ENCODE results near the gene CCSER2. TPM values are rescaled to one million over a fixed set of nuclear protein-coding genes. Genes with fewer than 3 reads are reported as not detected.
A peak's percentile ranks its signal among the peaks of the same experiment; 100 is the strongest.
"Not testable (repeated sequence)": the region's sequence is repeated elsewhere in the genome, so short reads cannot be mapped to it uniquely, and the experiment has no call there.

The CCSER2 gene
- total RNA-seq, 1 donor from 2014 or later = 75.4 TPM

DNA sequence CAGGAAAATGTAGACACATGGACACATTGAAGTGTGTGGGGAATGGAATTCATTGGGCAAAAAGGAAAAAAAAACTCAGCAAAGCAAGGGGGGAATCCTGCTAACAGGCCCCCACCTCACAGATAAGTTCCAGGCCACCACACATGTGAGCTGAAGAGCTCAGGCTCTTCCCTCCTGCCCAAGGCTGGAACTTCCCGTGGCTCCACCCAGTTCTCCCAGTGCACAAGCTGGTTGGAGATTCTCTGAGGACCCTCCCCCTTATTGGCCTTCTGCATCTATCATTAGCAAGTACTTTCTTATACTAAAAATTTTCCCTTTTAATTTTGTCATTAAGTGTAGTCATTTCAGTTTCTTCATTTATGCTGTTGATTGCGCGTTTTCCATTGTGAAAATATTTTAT, 190.8 kb downstream of the CCSER2 start:
- DNase-seq (ENCODE audit: low spot score) = no peak

DNA sequence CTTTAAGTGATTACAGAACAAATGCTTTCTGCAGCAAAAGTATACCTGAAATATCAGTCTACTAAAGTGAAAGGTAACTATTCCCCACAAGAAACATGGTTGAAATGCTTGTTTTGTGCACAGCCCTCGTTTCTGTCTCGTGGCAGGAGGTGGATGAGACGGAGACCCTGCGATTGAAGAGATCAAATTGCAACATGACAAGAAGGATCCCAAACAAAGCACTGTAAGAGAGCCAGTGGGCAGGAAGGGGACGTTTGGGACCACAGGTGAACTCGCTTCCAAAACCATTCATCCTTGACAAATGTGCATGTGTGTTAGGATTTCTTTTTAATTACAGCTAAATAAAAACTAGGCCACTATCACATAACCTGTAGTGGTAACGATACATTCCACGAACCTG, 192.6 kb downstream of the CCSER2 start:
- DNase-seq (ENCODE audit: low spot score) = no peak

DNA sequence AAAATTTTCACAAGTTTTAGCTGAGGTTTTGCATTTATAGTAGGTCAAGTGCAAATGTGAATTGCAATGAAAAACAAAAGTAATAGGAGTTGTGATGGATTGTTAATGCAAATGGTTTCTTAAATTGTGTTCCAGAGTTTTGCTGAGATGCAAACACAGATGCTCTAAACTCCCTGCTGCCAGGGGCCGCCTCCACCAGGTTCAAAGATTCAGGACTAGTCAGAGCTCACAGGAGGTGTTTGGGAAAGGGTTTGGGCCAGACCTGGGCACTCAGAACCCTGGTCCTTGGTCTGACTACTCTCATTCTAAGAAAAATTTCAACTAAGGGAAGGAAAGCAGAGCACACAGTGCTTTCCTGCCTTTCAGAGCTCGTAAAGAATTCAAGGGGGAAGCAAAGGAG, 193.1 kb downstream of the CCSER2 start:
- DNase-seq (ENCODE audit: low spot score) = no peak

DNA sequence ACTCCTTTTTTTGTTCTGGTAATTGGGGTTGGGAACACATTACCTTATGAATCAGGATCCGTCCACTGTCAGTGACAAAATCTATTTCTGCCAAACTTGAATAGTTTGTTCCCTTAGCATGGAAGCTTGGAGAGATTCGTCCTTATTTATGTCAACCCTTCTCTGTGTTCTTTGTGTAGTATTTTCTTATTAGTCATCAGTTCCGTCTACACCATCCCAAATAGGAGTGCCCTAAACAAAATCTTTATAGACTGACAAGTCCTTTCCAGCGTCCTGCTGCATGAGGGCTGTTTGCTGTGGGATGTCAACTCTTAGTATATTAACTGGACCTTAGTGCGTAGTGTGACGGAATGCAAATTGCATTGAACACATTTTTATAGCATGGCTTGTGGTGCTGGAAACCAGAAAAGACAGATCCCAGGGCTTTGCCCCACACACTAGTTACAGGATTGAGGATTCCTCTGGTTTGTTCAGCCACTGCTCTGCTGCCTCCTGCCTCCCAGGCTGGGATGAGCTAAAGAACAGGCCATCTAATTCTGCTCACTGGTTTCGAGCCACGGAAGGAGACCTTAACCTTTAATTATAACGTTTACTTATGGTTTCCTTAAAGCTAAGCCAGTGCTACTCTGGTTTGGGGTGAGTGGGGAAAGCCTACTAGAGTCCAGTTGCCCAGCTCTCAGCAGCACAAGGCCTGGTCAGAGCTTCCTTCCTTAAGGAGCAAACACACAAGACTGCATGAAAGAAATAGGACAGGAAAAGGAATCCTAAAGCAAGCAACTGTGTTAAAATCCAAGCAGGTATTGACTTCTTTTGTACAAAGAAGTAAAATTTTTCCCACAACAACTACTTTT, 194.4 kb downstream of the CCSER2 start:
- no peak for DNase-seq (ENCODE audit: low spot score)

DNA sequence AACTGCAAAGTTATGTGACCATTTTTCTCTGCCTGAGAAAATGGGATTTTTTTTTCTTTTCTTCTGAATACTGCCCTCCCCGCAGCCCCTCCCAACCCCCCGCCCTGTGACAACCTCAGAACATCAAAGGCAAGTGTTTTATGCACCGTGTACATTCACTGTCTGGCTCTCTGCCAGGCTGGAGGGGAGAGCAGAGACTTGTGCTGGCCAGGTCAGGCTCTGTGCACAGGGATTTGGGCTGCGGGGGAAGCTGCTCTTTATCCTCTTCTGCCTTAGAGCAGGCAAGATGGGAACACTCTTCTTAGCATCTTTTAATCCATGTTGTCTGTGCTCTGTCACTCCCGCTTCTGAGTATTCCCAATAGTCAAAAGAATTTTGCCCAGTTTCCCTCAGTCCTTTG, 195.1 kb downstream of the CCSER2 start:
- no peak for DNase-seq (ENCODE audit: low spot score)

DNA sequence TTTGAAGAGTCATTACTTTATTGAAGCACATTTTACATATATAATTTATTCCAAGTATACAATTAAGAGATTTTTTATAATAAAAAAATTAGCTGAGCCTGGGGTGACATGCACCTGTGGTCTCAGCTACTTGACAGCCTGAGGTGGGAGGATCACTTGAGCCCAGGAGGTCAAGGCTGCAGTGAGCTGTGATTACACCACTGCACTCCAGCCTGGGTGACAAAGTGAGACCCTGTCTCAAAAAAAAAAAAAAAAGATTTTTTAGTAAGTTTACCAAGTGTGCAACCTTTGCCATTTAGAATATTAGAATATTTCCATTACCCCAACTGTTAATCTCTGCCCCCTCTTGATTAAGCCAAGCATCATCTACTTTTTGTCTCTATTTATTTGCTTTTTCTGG, 196.0 kb downstream of the CCSER2 start:
- DNase-seq (ENCODE audit: low spot score) = no peak

DNA sequence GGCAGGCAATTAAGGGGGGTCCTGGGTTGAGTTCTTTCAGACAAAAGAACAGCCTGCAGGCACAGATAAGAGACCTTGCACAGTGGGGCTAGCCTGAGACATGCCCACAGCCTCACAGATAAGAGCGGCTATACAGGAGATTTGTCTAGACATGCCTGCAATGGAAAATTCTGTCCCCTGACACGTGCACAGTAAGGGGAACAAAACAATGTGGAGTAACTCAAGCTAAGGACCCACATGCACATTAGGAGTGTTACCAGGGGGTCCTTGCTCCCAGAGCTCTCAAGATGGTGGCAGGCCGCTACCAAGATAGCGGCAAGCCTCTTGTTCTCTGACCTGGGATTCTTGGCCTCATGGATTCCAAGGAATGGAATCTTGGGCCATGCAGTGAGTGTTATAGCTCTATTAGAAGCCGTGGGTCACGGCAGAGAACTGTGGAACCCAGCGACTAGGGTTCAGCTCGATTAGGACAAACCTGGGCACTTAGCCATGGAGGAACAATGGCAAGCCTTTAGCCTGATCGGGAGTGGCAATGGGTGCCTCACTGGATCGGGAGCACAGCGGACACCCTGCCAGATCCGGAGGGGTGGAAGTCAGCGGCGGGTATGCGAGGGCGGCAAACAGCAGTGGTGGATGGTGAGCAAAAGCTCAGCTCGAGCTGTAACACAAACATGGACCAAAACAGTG, 196.9 kb downstream of the CCSER2 start:
- DNase-seq (ENCODE audit: low spot score) = no peak

DNA sequence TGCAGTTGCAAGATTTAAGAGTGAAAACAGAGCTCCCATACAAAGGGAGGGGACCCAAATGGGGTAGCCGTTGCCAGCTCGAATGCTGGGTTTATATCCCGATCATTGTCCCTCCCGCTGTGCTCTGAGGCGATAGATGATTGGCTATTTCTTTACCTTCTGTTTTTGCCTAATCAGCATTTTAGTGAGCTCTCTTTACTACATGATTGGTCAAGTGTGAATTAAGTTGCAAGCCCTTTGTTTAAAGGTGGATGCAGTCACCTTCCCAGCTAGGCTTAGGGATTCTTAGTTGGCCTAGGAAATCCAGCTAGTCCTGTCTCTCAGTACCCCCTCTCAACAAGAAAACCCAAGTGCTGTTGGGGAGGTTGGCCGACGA, 197.4 kb downstream of the CCSER2 start:
- DNase-seq (ENCODE audit: low spot score) = not testable (repeated sequence)

DNA sequence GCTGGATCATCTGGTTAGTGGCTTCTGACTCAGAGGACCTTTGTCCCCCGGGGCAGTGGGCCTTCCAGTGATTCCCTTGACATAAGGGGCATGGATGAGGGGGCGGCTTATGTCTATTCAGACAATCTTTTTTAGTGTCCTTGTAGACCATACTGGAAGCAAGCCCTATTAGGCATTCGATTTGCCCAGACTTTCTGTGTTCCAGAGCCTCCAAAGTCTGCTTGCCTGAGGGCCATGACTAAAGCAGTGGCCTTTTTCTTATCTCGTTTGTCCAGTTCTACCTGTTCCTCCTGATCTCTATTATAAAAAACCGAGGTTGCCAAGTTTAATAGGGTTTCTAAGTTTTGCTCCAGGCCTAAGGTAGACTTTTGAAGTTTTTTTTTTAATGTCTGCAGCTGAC, 199.0 kb downstream of the CCSER2 start:
- DNase-seq (ENCODE audit: low spot score) = not testable (repeated sequence)

DNA sequence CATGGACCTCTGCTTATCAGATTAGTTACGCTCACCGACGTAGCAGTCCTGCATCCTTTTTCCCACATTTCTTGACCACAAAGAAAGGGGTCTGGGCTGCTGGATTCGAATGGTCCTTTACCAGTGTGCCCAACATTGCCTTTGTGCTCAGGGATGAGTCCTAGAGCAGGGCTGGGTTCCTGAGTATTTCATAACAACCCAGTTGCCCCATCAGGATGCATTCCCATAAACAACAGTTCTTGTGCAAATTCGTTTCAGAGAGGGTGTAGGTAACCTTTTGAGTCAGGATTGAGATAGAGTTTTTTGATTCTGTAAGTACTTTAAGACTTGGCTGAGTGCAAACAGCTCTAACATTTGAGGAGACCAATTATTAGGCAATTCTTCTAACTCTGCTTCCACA, 200.1 kb downstream of the CCSER2 start:
- not testable (repeated sequence) for DNase-seq (ENCODE audit: low spot score)

DNA sequence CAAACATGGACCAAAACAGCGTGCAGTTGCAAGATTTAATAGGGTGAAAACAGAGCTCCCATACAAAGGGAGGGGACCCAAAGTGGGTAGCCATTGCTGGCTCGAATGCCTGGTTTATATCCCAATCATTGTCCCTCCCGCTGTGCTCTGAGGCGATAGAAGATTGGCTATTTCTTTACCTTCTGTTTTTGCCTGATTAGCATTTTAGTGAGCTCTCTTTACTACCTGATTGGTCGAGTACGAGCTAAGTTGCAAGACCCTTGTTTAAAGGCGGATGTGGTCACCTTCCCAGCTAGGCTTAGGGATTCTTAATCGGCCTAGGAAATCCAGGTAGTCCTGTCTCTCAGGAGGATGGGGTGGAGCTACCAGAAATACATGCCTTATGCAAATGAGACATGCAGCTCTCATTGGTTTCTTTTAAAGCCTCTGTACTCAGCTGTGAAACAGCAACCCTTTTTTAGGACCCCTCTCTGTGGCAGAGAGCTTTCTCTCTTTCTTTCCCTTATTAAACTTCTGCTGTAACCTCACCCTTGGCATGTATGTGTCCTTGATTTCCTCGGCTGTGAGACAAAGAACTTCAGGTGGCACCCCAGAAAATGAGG, 202.4 kb downstream of the CCSER2 start:
- no peak for DNase-seq (ENCODE audit: low spot score)

DNA sequence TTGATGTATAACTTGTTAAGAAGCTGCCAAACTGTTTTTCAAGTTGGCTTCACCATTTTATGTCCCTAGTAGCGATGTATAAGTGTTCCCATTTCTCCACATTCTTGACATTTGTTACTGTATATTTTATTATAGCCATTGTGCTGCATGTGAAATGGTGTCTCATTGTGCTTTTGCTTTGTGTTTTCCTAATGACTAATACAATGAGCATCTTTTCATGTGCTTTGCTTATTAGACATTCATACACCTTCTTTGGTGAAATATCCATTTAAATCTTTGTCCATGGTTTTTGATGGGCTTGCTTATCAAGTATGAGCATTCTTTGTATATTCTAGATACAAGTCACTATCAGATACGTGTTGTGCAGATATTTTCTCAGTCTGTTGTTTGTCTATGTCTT, 203.0 kb downstream of the CCSER2 start:
- DNase-seq (ENCODE audit: low spot score) = no peak

DNA sequence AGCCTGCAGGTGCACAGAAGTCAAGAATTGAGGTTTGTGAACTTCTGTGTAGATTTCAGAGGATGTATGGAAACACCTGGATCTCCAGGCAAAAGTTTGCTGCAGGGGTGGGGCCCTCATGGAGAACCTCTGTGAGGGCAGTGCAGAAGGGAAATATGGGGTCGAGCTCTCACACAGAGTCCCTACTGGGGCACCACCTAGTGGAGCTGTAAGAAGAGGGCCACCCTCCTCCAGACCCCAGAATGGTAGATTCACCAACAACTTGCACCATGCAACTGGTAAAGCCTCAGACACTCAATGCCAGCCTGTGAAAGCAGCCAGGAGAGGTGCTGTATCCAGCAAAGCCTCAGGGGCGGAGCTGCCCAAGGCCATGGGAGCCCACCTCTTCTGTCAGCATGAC, 205.8 kb downstream of the CCSER2 start:
- DNase-seq (ENCODE audit: low spot score) = no peak

DNA sequence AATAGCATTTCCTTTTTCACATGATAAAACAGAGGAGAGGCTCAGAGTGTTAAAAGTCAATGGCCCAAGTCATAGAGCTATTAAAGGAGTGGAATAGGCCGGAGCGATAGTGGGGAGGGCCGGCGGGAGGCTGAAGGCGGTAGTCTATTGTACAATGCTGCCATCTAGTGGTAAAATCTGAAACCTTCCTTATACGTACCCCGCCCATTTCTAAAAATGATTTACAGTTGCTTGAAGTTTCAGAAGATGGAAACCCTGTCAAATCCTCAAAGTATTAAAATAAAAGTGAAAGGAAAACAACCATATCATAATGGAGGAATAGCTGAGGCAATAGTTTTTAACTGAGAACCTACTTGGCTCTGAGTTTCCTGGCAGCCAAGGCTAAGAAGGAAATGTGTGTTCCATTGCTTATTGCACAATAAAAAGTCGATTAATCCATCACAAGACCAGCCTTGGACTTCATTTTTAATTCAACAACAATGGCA, 209.1 kb downstream of the CCSER2 start:
- DNase-seq (ENCODE audit: low spot score) = no peak

DNA sequence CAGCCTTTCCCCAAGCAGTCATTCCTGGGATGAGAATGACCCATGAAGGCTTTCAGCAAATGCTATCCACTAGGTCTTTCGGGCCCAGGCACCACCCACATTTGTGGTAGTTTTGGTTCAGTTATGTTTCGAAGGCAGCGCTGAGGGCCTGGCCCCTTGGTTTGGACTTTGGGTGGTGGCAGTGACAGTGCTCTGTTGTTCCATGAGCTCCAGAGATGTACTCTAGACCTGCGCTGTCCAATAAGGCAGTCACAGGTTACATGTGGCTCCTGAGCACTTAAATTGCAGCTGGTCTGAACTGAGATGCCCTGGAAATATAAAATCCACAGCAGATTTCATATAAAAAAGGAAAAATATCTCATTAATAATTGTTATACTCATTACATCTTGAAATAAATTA, 209.6 kb downstream of the CCSER2 start:
- DNase-seq (ENCODE audit: low spot score) = no peak

DNA sequence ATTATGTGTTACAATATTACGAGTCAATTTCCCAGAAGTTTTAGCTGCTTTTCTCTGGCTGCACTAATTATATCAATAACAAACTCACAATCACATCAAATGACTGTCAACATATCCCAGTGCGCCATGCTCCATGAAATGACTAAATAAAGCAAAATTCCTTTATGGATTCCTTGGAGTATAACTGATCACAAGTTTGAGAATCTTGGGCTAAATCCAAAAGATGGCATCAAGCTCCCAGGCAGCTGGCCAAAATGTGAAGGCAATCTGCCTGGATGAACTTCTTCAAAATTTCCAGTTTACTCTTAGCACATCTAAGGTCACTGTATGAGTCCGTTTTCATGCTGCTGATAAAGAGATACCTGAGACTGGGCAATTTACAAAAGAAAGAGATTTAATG, 210.8 kb downstream of the CCSER2 start:
- DNase-seq (ENCODE audit: low spot score) = no peak

DNA sequence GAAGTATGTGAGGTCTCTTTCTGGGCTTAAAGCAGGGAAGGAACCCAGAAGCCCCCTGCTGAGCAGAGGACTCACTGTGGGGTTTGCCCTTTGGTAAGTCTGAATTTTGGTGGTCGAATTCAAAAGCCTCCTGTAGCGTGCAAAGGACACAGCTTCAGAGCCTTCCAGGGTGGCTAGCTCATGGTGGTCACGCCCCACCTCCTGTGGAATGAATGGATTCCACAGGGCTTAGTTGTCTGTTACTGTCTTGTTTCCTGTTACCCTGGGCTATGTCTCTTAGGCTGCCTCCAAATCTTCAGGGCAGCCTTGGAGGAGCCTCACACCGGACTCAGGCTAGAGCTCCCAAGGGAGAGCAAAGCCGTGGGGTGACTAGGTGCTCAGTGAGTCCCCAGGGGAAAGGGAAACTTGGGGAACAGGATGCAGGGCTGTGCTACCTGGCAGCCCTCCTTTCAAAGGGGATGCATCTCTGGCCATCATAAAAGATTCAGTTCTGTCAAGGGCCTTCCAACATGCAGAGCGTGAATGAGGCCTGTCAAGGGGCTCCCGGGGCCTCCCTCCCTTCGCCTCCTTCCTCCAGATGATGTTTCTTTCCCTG, 211.7 kb downstream of the CCSER2 start:
- DNase-seq (ENCODE audit: low spot score) = no peak

DNA sequence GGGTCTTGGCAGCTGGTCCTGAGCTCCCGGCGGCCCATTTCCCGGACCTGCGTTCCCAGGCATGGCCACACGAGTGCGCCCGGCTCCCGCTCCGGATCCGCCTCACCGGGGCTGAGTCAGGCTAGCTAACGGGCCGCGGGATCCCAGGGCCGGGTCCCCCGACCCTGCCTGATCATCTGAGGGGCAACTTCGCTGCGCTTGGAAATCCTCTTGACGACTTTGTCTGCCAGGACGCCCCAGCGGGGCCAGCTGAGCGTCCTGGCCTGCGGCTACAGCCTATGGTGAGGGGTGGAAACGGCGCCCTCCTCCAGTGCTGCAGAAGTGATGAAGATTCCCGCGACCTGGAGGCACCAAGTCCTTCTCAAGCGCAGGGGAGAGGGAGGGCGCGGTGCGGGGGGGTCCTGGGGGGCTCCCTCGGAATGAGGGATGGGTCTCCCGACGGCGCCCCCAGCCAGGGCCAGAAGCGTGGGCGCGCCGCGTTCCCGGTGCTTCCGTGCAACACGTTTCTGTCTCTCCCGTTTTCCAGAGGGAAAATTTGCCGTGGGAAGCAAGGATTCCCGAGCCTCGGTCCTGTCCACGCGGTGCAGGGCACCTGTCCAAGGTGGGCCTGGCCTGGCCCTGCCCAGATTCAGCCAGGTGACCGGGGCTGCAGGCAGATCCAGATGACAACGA, 212.4 kb downstream of the CCSER2 start:
- peak; percentile 56 for DNase-seq (ENCODE audit: low spot score)

DNA sequence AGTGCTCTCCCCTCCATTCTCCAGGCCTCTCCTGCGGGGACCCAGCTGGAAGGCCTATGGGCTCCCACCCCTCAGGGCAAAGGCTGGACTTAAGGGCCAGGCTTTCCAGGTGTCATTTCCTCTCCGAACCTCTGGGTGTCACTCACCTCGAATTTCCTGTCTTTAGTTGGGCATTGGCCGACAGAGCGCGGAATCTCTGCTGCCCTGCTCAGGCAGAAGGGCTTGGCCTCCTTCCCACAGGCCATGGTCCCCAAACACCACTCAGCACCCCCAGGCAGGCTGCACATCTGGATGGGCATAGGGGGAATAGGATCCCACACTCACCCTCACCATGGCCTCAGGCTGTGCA, 212.9 kb downstream of the CCSER2 start:
- DNase-seq (ENCODE audit: low spot score) = no peak

DNA sequence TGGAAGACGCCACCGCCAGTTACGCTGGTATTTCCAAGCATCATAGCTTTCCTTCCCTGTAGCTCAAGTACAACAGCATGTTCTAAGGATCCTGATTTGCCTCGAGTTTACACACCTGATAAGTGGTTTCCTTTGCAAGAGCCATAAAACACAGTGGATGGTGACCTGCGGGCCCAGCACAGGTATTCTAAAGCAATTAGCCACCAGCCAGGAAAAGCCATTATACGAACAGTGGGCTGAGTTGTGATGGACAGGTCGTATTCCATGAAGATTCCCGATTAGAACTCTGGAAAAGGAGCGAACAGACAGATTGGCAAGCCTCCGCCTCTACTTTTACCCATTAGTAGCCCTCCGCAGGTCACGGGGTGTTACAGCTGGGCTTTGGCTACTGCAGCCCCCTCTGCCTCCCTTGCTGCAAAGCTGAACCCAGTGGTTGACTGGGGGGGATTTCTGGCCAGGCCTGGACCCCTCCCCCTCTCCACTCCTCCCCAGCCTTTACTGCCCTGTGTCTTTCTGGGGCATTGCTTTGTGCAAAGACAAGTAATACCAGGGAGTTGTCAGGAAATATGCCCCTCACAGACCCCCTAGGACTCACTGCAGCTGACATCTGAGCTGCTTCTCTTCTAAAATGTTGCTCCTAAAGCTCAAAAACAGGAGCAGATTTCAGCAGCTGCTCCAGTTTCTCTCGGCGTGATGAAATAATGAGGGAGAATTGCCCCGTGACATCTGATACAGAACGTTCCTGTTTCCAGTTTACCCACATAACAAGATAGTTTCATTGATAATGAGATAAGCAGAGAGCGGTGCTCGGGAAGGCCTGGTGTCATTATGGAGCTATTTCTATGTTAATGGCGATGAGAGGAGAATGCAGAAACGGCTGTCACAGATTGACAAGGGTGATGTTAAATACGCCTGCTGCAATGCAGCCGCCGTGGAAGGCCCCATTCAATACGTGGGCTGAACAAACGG, 214.4 kb downstream of the CCSER2 start:
- no peak for DNase-seq (ENCODE audit: low spot score)

DNA sequence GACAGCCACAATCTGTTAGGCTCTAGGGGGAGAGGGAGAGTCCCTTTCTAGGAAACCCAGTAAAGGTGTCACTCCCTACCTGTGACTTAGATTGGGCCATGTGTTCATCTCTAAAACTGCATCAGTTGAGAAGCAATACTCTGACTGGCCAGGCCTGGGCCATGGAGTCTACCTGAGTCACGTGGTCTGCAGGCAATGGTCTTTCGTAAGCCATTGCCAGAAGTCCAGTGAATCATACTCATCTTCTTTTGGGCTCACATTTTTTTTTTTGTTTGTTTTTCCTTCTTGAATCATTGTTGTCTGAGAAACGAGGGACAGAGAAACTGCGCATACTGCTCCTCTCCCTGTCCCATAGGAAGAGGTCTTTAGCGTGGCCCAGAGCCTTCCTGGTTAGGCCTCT, 215.6 kb downstream of the CCSER2 start:
- no peak for DNase-seq (ENCODE audit: low spot score)

All from ureter (tissue), 1 donor.